Coronary artery (tissue), 2 donors: ENCODE data around the gene MCF2L2.
"Not testable (repeated sequence)": the region's sequence is repeated elsewhere in the genome, so short reads cannot be mapped to it uniquely, and the experiment has no call there.

ENCODE experiments used
- DNase-seq: peaks from one replicate; pipeline ENCODE4 v3.0.0-alpha.2; 2017; ENCODE audit warnings: low spot score
- H3K27ac ChIP-seq, 2 donors: fragments of 200-600 bp; sonication (generic); one replicate each; pipeline ENCODE4 v1.5.1; 2016 to 2019
- H3K4me3 ChIP-seq: fragments of 200-600 bp; sonication (generic); 2 replicates; pipeline ENCODE4 v1.5.1; 2016; ENCODE audit warnings: mild to moderate bottlenecking, moderate library complexity
- CTCF ChIP-seq: fragments of 200-600 bp; sonication (generic); IDR thresholded peaks from one replicate; pipeline ENCODE4 v1.5.1; 2019; ENCODE audit warnings: antibody characterized with exemption

MCF2L2 gene

GRCh38 chr3:183172051-183172639 lies 256.3 kb downstream of the MCF2L2 start:
- Histone ChIP-seq H3K27ac (no peak overlapping the region), H3K4me3 (no peak overlapping the region)
- DNase-seq, result no peak
- TF ChIP-seq CTCF, result no peak

GRCh38 chr3:183167975-183168374 lies 260.4 kb downstream of the MCF2L2 start:
- not testable (repeated sequence) for H3K27ac ChIP-seq, H3K4me3 ChIP-seq, DNase-seq

DNA sequence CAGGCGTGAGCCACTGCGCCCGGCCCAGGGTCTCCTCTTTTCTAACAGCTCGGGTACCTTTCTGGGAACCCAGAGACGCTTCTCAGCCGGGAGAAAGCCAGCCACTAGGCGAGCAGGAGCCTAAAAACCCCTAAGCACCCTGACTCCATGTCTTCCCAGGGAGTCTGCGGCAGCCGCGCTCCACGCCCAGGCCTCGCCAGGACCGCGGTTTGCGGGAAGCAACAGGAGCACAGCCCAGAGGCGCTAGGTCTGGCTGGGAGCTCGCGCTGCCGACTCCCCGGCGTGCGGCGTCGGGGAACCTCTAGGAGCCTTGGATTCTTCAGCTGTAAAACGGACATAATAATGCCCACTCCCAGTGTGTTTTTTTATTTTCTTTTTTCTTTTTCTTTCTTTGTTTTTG lies 264.9 kb downstream of the MCF2L2 start:
- no peak for DNase-seq
- TF ChIP-seq CTCF, result no peak
- H3K27ac ChIP-seq, result no peak overlapping the region
- no peak overlapping the region for H3K4me3 ChIP-seq

DNA sequence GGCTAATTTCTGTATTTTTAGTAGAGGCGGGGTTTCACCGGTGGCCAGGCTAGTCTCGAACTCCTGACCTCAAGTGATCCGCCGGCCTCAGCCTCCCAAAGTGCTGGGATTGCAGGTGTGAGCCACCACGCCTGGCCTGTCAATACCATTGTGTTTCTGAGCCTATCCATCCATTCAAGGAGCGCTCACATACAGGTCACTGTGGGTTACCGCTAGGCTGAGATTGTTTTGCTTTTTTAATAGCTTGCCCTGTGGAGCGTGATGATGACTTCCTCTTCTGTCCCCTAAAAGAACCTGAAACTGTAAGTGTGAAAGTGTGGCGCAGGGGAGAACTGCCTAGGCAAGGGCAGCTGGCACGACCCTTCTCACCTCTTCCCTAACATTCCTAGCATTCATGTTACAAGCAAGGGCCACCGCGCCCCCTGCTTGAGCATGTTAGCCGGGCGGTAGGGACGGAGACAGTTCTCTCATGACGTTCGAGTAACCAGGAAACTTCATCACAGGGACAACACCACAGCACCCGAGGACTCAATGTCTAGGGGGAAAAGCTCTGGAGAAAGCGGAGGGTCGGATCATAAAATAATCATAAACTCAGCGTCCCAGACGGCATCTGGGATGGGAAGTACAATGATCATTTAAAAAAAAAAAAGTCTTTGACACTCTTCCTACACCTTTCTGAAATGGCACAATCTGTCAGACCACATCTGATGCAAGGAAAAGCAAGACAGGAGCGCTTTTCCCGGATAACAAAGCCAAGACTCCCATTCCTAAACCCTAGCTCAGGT lies 266.7 kb downstream of the MCF2L2 start:
- Histone ChIP-seq H3K27ac (no peak overlapping the region), H3K4me3 (peak overlapping the region; percentile 68)
- no peak for DNase-seq
- TF ChIP-seq CTCF, result no peak

DNA sequence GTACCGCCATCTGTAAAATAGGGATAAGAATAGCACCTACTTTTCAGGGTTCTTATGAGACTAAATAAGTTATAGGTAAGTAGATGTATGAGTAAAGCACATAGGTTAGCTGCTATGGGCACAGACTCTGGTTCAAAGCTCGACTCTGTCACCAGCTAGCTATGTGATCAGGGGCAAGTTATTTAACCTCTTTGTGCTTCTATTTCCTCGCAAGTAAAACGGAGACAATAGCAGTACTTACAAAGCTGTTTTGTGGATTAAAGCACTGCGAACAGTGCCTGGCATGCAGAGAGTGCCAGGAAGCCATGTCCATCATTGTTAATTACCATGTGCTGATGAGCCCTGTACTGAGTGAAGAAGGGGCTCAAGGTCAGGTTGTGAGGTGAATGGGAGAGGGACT lies 267.8 kb downstream of the MCF2L2 start:
- DNase-seq, result no peak
- no peak for TF ChIP-seq CTCF
- no peak overlapping the region for H3K27ac ChIP-seq
- no peak overlapping the region for H3K4me3 ChIP-seq

DNA sequence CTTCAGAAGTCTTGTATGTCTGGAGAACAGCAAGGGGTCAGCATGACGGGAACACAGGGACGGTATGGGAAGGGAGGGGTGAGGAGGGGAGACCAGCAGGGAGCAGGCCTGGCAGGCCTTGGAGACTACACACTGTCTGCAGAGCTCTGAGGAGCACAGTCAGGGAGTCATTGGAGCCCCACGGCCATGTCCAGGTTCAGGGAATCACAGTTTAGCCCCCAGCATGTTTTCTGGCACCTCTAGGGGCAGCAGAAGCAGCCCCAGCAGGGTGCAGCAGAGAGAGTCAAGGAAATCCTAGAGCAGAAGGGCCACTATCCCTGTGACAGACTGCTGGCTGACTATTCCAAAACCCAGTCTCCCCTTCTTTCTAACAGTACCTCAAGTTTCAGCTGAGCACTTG lies 269.1 kb downstream of the MCF2L2 start:
- H3K4me3 ChIP-seq, result no peak overlapping the region
- no peak for DNase-seq
- H3K27ac ChIP-seq, result no peak overlapping the region
- no peak for TF ChIP-seq CTCF

DNA sequence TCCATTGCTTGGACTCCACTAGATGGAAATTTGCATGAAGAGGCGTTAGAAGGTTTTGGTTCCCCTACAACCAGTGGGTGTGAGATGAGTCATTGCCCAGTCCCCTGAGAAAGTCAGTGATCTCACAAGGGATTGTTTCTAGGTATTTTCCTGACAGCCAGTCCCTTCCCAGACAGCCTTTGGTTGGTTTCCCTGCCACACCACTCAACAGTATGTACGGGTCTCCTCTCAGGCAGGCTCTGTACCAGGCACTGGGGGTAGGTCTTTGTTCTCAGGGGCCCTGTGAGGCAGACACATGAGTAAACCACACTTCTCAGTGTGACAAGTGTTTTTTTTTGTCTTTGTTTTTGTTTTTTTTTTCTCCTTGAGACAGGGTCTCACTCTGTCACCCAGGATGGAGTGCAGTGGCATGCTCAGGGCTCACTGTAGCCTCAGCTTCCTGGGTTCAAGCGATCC lies 269.8 kb downstream of the MCF2L2 start:
- H3K4me3 ChIP-seq, result no peak overlapping the region
- DNase-seq, result no peak
- no peak for TF ChIP-seq CTCF
- H3K27ac ChIP-seq, result no peak overlapping the region
